RPMI8226 (cell line): Measurements from ENCODE around the gene FAM199X.
"Not testable (repeated sequence)": the region's sequence is repeated elsewhere in the genome, so short reads cannot be mapped to it uniquely, and the experiment has no call there.

ENCODE experiments used
- DNase-seq: peaks from one replicate; pipeline ENCODE4 v3.0.0-alpha.2; 2015

Gene FAM199X

GRCh38 chrX:104193485-104193884, 27.2 kb downstream of the FAM199X start:
- DNase-seq, result no peak

- DNase-seq, result no peak
Measured at GRCh38 chrX:104195013-104195412, 28.8 kb downstream of the FAM199X start.

GRCh38 chrX:104195489-104196084, 29.3 kb downstream of the FAM199X start:
- DNase-seq, result peak; percentile 49

GRCh38 chrX:104205548-104205947, 39.3 kb downstream of the FAM199X start:
- no peak for DNase-seq

- no peak for DNase-seq
Measured at GRCh38 chrX:104211187-104211586, 44.9 kb downstream of the FAM199X start.

- DNase-seq, result not testable (repeated sequence)
Measured at GRCh38 chrX:104230060-104230459, 63.8 kb downstream of the FAM199X start.
